ENCODE data around the gene AMT. TPM values are rescaled to one million over a fixed set of nuclear protein-coding genes. Genes with fewer than 3 reads are reported as not detected.

Gene AMT
- total and polyA plus RNA-seq, 8 donors: 9.2 to 43.5 (median 14.3) TPM

GRCh38 chr3:49466085-49466484 lies 43.8 kb upstream of the AMT start:
- H3K36me3 ChIP-seq: no peaks in the 10 kb centered on the region
- H3K4me3 ChIP-seq: no peak overlapping the region
- no peak for TF ChIP-seq CTCF (IDR thresholded peaks at IDR 0.05)
- H3K9me3 ChIP-seq: no peaks in the 10 kb centered on the region
- no peaks in the 10 kb centered on the region for H3K27me3 ChIP-seq
- DNase-seq (no peak), ATAC-seq (no peak), FAIRE-seq (no peak)
- 36 to 50% methylated on average over 2 of the region's 2 CpGs for WGBS, 2 donors
- H3K4me1 ChIP-seq: peaks cover 31 to 57% (median 49%) of the 10 kb centered on the region in 3 donors
- H3K27ac ChIP-seq: peak overlapping the region; percentile 46 to 84 (median 71)
- intact Hi-C loops (cut with DNase I): no loop called here

- Histone ChIP-seq H3K27me3 (no peaks in the 10 kb centered on the region), H3K9me3 (no peaks in the 10 kb centered on the region), H3K4me1 (peaks cover 36 to 63% (median 56%) of the 10 kb centered on the region in 3 donors), H3K36me3 (no peaks in the 10 kb centered on the region), H3K4me3 (no peak overlapping the region), H3K27ac (peak overlapping the region; percentile 46 to 84 (median 71))
- ATAC-seq (peak in 1 of 4 donors; percentile 10), FAIRE-seq (no peak), DNase-seq (peak in 5 of 6 donors; percentile 48 to 70 (median 61))
- no peak for TF ChIP-seq CTCF (IDR thresholded peaks at IDR 0.05)
- intact Hi-C loops (cut with DNase I): no loop called here
- 73 to 75% methylated on average over 16 to 18 of the region's 18 CpGs for WGBS, 2 donors
These were observed 43.2 kb upstream of the AMT start for GRCh38 chr3:49465270-49466034.

- WGBS, 2 donors: 39 to 43% methylated on average over 3 of the region's 3 CpGs
- H3K9me3 ChIP-seq: no peaks in the 10 kb centered on the region
- no peaks in the 10 kb centered on the region for H3K36me3 ChIP-seq
- peaks cover 39 to 69% (median 57%) of the 10 kb centered on the region in 3 donors for H3K4me1 ChIP-seq
- intact Hi-C loops (cut with DNase I): no loop called here
- no peak overlapping the region for H3K4me3 ChIP-seq
- DNase-seq (peak in 1 of 6 donors; percentile 2), FAIRE-seq (no peak), ATAC-seq (no peak)
- peak overlapping the region; percentile 35 to 74 (median 54) for H3K27ac ChIP-seq
- no peaks in the 10 kb centered on the region for H3K27me3 ChIP-seq
- no peak for TF ChIP-seq CTCF (IDR thresholded peaks at IDR 0.05)
These were observed 39.9 kb upstream of the AMT start for GRCh38 chr3:49462222-49462621.

- no peak for FAIRE-seq
- intact Hi-C loops (cut with DNase I): no loop called here
- peaks cover 39 to 67% (median 57%) of the 10 kb centered on the region in 3 donors for H3K4me1 ChIP-seq
- H3K9me3 ChIP-seq: no peaks in the 10 kb centered on the region
- no peaks in the 10 kb centered on the region for H3K36me3 ChIP-seq
- TF ChIP-seq CTCF (IDR thresholded peaks at IDR 0.05): no peak
- H3K4me3 ChIP-seq: no peak overlapping the region
- no peaks in the 10 kb centered on the region for H3K27me3 ChIP-seq
- 19 to 23% methylated on average over 1 of the region's 1 CpG for WGBS, 2 donors
- peak overlapping the region; percentile 35 to 74 (median 54) for H3K27ac ChIP-seq
- peak; percentile 10 to 64 (median 38) for ATAC-seq
- DNase-seq: peak in 3 of 6 donors; percentile 35 to 63 (median 58)
These were observed 39.3 kb upstream of the AMT start for GRCh38 chr3:49461443-49462171.
